Tibial artery (tissue), 4 donors: ENCODE measurements around the gene KRTAP10-1.
A peak's percentile ranks its signal among the peaks of the same experiment; 100 is the strongest.
"Not testable (repeated sequence)": the region's sequence is repeated elsewhere in the genome, so short reads cannot be mapped to it uniquely, and the experiment has no call there.

Experiments
- DNase-seq, 2 donors: peaks; one replicate each; pipeline ENCODE4 v3.0.0-alpha.2; 2019
- H3K27ac ChIP-seq, 2 donors: fragments of 200-600 bp; sonication (generic) in 1 of 2; 1 replicate in 1 of 2; 2 replicates in 1 of 2; pipeline ENCODE4 v1.5.1; 2018 to 2019; ENCODE audit warnings: mild to moderate bottlenecking in 1 of 2
- H3K27me3 ChIP-seq, 2 donors: fragments of 200-600 bp; sonication (generic) in 1 of 2; one replicate each; pipeline versions ENCODE4 v1.5.1 to v1.6.0; 2016 to 2019
- H3K36me3 ChIP-seq, 3 donors: fragments of 200-600 bp; sonication (generic) in 2 of 3; one replicate each; pipeline ENCODE4 v1.5.1; 2016 to 2019; ENCODE audit warnings: mild to moderate bottlenecking in 2 of 3
- H3K4me1 ChIP-seq, 4 donors: fragments of 200-600 bp; sonication (generic) in 2 of 4; 1 replicate in 3 of 4; 2 replicates in 1 of 4; pipeline ENCODE4 v1.5.1; 2016 to 2019
- H3K4me3 ChIP-seq, 2 donors: fragments of 200-600 bp; sonication (generic) in 1 of 2; 1 replicate in 1 of 2; 2 replicates in 1 of 2; pipeline ENCODE4 v1.5.1; 2018 to 2019; ENCODE audit warnings: mild to moderate bottlenecking in 2 of 2
- H3K9me3 ChIP-seq, 3 donors: fragments of 200-600 bp; sonication (generic) in 1 of 3; one replicate each; pipeline ENCODE4 v1.5.1; 2016 to 2019
- intact Hi-C: fragments of 100-400 bp; cut with DNase I; formaldehyde crosslinking; loops from one replicate; pipeline ENCODE4 v1.15.0; 2023; ENCODE audit warnings: low total_unique reads
- TF ChIP-seq, protein P1 (sequence below), 2 experiments: fragments of 200-600 bp in 1 of 2; fragments of 450-650 bp in 1 of 2; IDR thresholded peaks; one replicate each; pipeline ENCODE4 v1.5.1; 2017 to 2019; ENCODE audit warnings: antibody characterized with exemption in 2 of 2, mild to moderate bottlenecking in 1 of 2, moderate library complexity in 1 of 2

The KRTAP10-1 gene

DNA sequence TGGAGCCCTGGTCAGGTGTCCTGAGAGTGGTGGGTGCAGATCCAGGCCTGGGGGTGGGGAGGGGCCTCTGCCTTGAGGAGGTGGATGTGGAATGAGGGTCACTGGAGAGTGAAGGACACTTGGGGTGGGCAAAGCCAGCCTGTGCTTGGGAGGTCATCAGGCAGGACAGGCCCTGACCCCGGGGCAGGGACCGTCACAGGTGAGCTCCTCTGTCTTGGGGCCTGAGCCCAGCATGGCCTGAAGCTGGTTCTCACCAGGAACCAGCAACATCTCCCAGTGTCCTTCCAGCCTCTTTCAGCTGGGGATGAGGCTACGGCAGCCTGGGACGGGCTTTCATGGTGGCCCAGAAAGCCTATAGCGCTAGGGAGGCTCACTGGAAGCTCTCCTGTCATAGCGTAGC, 12.1 kb upstream of the KRTAP10-1 start:
- intact Hi-C loops, result no loop called here
- H3K4me1 ChIP-seq, result no peaks in the 10 kb centered on the region
- TF ChIP-seq, protein P1, sequence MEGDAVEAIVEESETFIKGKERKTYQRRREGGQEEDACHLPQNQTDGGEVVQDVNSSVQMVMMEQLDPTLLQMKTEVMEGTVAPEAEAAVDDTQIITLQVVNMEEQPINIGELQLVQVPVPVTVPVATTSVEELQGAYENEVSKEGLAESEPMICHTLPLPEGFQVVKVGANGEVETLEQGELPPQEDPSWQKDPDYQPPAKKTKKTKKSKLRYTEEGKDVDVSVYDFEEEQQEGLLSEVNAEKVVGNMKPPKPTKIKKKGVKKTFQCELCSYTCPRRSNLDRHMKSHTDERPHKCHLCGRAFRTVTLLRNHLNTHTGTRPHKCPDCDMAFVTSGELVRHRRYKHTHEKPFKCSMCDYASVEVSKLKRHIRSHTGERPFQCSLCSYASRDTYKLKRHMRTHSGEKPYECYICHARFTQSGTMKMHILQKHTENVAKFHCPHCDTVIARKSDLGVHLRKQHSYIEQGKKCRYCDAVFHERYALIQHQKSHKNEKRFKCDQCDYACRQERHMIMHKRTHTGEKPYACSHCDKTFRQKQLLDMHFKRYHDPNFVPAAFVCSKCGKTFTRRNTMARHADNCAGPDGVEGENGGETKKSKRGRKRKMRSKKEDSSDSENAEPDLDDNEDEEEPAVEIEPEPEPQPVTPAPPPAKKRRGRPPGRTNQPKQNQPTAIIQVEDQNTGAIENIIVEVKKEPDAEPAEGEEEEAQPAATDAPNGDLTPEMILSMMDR (IDR thresholded peaks at IDR 0.05), result no peak
- H3K36me3 ChIP-seq, result no peaks in the 10 kb centered on the region
- peaks cover 0 to 53% of the 10 kb centered on the region in 2 donors for H3K27me3 ChIP-seq
- H3K27ac ChIP-seq, result no peak overlapping the region
- peaks cover 0 to 7% (median 3%) of the 10 kb centered on the region in 3 donors for H3K9me3 ChIP-seq
- no peak overlapping the region for H3K4me3 ChIP-seq
- peak; percentile 14 to 53 for DNase-seq

DNA sequence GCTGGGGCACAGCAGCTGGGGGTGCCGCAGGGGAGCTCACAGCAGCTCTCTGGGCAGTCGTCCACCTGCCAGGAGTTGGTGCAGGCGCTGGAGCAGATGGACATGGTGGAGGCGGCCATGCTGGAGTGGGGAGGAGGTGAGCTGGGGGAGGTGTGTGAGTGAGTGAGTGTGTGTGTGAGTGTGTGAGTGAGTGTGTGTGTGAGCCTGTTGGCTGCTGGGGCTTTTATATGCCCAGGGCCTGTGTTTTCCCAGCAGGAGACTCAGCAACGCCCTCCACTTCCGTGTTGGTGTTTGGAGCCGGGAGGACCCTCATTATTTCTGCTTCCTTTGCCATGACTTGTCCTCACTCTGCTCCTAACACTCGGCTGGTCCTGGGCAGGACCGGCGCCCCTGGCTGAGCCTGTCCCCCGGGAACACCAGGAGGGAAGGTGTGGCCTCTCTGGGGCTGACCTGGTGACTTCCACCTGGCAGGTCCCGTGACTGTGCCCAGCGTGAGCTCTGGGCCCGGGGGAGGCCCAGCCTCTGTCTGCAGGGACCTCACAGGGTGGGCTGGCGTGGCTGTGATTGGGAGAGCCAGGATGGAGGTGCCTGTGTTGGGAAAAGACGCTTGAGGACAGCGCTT, 11.5 kb upstream of the KRTAP10-1 start, which contains the start of gene KRTAP10-2:
Gene KRTAP10-2, minus strand, starts transcription at position 166 of the 622 bp plus-strand sequence. Its CDS starts 47 bp downstream, at position 119.
- Histone ChIP-seq H3K4me3 (no peak within 1 kb of the TSS), H3K4me1 (no peaks in the 10 kb centered on the region), H3K27ac (no peak within 1 kb of the TSS), H3K9me3 (peaks cover 5 to 11% (median 5%) of the 10 kb centered on the region in 3 donors), H3K27me3 (peaks cover 0 to 47% of the 10 kb centered on the region in 2 donors), H3K36me3 (no peaks in the 10 kb centered on the region)
- DNase-seq, result peak; percentile 17 to 55
- TF ChIP-seq, protein P1 (IDR thresholded peaks at IDR 0.05), result no peak
- intact Hi-C loops, result no loop called here

DNA sequence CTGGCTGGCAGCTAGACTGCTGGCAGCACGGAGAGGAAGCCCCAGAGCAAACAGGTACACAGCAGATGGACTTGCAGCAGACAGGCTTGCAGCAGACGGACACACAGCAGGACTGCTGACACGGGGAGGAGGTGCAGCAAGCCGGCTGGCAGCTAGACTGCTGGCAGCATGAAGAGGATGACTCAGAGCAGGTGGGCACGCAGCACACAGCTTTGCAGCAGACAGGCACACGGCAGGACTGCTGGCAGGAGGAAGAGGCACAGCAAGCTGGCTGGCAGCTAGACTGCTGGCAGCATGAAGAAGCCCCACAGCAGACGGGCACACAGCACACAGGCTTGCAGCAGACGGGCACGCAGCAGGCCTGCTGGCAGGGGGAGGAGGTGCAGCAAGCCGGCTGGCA, 10.8 kb upstream of the KRTAP10-1 start:
- peak in 1 of 2 donors; percentile 5 for DNase-seq
- Histone ChIP-seq H3K4me3 (no peak overlapping the region), H3K27me3 (peaks cover 0 to 41% of the 10 kb centered on the region in 2 donors), H3K4me1 (no peaks in the 10 kb centered on the region), H3K27ac (no peak overlapping the region), H3K9me3 (peaks cover 6 to 16% (median 9%) of the 10 kb centered on the region in 3 donors), H3K36me3 (no peaks in the 10 kb centered on the region)
- intact Hi-C loops, result no loop called here
- TF ChIP-seq, protein P1 (IDR thresholded peaks at IDR 0.05), result no peak

DNA sequence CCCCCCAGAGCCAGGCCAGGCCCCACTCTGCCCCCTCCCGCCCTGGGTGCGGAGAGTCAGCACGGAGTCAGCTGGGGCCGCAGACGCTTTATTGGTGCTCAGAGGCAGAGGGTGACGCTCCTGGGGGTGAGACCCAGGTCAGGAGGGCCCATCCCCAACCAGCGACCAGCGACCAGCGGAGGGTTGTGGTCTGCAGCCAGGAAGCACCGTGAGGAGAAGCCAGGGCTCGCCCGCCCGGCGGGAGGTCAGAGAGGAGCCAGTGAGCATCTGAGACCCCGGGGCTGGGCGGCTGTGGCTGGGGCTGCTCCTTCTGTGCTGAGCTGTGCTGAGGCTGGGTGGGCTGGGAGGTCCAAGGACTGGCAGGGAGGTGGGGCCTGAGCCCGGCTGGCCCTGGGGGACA, 10.3 kb upstream of the KRTAP10-1 start:
- H3K4me1 ChIP-seq, H3K27ac ChIP-seq, H3K36me3 ChIP-seq, H3K4me3 ChIP-seq, intact Hi-C loops: not testable (repeated sequence)
- Histone ChIP-seq H3K9me3 (peaks cover 6 to 14% (median 9%) of the 10 kb centered on the region in 3 donors), H3K27me3 (peaks cover 0 to 36% of the 10 kb centered on the region in 2 donors)
- DNase-seq, result peak; percentile 16 to 55

DNA sequence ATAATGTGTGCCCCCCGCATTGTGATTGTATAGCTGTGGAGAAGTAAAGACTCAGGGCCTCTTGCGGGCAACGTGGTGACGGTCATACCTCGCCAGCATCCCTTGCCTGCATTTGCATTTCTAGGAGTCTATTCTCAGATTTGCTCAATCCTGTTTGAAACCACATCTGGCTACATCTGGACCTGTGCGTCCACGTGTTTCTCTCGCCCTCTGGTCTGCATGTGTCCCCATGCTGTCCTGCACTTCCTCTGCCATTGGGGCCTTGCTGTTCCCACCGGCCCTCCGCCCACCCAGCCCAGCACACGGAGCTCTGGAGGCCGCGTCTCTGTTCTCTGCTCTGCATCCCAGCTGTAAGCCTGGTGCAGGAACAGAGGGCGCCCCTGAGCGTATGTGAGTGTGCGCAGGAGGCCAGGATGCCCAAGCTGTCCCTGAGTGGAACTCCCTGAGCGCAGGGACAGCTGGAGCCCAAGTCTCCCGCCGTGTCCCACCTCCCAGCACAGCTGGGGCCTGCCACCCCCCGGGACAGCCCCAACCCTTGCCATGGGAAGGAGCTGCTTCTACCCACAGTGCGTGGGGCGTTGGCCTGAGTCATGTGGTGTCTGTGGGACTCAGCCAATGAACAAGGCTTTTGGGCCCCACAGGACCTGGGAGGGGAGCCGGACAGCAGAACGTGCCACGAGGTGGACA, 9.7 kb upstream of the KRTAP10-1 start:
- peaks cover 6 to 13% (median 9%) of the 10 kb centered on the region in 3 donors for H3K9me3 ChIP-seq
- H3K4me3 ChIP-seq, result no peak overlapping the region
- no peak overlapping the region for H3K27ac ChIP-seq
- no peaks in the 10 kb centered on the region for H3K4me1 ChIP-seq
- peak; percentile 12 to 53 for DNase-seq
- intact Hi-C loops, result no loop called here
- no peaks in the 10 kb centered on the region for H3K36me3 ChIP-seq
- H3K27me3 ChIP-seq, result peaks cover 0 to 33% of the 10 kb centered on the region in 2 donors
- TF ChIP-seq, protein P1 (IDR thresholded peaks at IDR 0.05), result no peak

DNA sequence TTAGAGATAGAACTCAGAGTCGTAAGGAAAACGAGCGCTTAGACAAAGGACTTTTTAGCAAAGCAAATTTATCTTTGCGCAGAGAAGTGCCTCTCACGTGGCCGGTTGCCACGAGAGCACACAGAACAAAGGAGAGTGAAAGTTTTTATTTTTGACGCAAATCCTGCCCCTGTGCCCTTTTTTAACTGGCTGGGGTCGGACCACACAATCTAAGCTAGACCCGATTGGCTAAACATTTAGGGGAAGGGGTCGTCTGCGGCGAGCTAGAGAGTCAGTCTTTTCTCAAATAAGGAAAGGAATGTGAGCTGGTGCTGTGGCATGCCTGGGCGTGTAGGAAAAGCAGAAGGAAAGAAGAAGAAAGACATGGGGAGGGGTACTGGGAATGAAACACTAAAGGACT, 8.9 kb upstream of the KRTAP10-1 start:
- Histone ChIP-seq H3K27ac (no peak overlapping the region), H3K9me3 (peaks cover 6 to 9% (median 6%) of the 10 kb centered on the region in 3 donors), H3K4me3 (no peak overlapping the region), H3K27me3 (peaks cover 0 to 29% of the 10 kb centered on the region in 2 donors), H3K4me1 (no peaks in the 10 kb centered on the region), H3K36me3 (no peaks in the 10 kb centered on the region)
- DNase-seq, result peak in 1 of 2 donors; percentile 4
- intact Hi-C loops, result no loop called here
- TF ChIP-seq, protein P1 (IDR thresholded peaks at IDR 0.05), result no peak
